DOHH2 (cell line): Measurements from ENCODE around the gene NLRC3.

ENCODE experiments used
- EZH2phosphoT487 ChIP-seq: fragments of 200-600 bp; sonication (generic); IDR thresholded peaks from 2 replicates; pipeline ENCODE4 v1.6.1; 2017; ENCODE audit warnings: borderline replicate concordance, mild to moderate bottlenecking, antibody characterized with exemption, low read length, moderate library complexity, mixed read lengths
- TF ChIP-seq, protein P1 (sequence below): fragments of 200-600 bp; sonication (generic); IDR thresholded peaks from one replicate; pipeline ENCODE4 v1.5.1; 2014; ENCODE audit warnings: antibody characterized with exemption, mild to moderate bottlenecking, low read depth, low read length; ENCODE audit not compliant: poor library complexity, severe bottlenecking

DNA sequence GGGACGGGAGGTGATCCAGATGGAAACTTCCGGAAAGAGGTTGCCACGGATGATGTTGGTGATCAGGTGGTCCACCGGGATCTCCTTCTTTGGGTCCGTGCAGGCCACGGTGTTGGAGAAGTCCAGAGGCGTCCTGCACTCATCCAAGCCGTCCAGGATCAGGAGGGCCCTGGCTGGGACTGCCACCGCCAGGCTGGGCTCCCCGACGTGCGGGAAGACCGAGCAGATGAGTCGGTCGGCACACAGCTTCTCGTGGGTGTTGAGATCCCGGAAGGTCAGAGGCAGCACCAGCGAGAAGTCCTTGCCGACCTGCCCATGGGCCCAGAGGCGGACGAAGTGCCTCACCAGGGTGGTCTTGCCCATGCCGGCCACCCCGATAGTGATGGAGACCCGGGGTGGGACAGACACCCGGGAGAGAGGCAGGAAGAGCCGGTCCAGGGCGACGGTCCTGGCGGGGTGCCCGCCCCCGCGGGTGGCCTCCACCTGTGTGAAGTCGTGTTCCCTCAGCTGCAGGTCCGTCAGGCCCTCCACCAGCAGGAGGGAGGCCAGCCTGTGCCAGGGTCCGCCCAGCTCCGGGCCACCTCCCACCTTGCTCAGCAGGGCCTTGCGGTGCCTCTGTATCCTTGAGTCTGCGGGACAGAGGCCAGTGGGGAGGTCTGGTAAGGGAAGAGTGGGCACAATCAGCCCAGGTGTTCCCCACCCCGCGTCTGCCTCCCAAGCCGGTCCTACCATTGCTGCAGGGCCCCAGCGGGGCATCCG is 12.9 kb downstream of the NLRC3 start:
- TF ChIP-seq EZH2phosphoT487 = no peak
- TF ChIP-seq, protein P1, sequence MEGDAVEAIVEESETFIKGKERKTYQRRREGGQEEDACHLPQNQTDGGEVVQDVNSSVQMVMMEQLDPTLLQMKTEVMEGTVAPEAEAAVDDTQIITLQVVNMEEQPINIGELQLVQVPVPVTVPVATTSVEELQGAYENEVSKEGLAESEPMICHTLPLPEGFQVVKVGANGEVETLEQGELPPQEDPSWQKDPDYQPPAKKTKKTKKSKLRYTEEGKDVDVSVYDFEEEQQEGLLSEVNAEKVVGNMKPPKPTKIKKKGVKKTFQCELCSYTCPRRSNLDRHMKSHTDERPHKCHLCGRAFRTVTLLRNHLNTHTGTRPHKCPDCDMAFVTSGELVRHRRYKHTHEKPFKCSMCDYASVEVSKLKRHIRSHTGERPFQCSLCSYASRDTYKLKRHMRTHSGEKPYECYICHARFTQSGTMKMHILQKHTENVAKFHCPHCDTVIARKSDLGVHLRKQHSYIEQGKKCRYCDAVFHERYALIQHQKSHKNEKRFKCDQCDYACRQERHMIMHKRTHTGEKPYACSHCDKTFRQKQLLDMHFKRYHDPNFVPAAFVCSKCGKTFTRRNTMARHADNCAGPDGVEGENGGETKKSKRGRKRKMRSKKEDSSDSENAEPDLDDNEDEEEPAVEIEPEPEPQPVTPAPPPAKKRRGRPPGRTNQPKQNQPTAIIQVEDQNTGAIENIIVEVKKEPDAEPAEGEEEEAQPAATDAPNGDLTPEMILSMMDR = no peak
